Keratinocyte (primary cell): ENCODE measurements around the gene TRAPPC10. TPM values are rescaled to one million over a fixed set of nuclear protein-coding genes. Genes with fewer than 3 reads are reported as not detected.

Experiments used
- DNase-seq: peaks from one replicate; pipeline ENCODE4 v3.0.0-alpha.2; 2011; ENCODE audit warnings: low read depth, missing footprints, low spot score
- FAIRE-seq: peaks from 2 replicates; lab custom pipeline; 2011; peaks lifted over from hg19 to GRCh38; lab: Jason Lieb, UNC
- H2AFZ ChIP-seq: 2 replicates; pipeline ENCODE4 v1.6.0; 2012; ENCODE audit warnings: low read length, control low read depth, inconsistent platforms; ENCODE audit not compliant: control insufficient read depth
- H3K27ac ChIP-seq: 2 replicates; pipeline ENCODE4 v1.5.1; 2011; ENCODE audit warnings: low read length; ENCODE audit not compliant: control insufficient read depth, insufficient read depth
- H3K27me3 ChIP-seq: 3 replicates; pipeline ENCODE4 v1.6.0; 2011; ENCODE audit warnings: low read length; ENCODE audit not compliant: control insufficient read depth, insufficient read depth; ENCODE audit errors: extremely low read depth
- H3K36me3 ChIP-seq, 2 experiments: 2 replicates in 1 of 2; 3 replicates in 1 of 2; pipeline ENCODE4 v1.5.1; 2011; ENCODE audit warnings: low read length in 2 of 2, mild to moderate bottlenecking in 1 of 2; ENCODE audit not compliant: control insufficient read depth in 2 of 2, insufficient read depth in 2 of 2; ENCODE audit errors: extremely low read depth in 1 of 2
- H3K4me1 ChIP-seq: 3 replicates; pipeline ENCODE4 v1.5.1; 2011; ENCODE audit warnings: low read length; ENCODE audit not compliant: control insufficient read depth, insufficient read depth; ENCODE audit errors: extremely low read depth
- H3K4me2 ChIP-seq: 3 replicates; pipeline ENCODE4 v1.6.0; 2011; ENCODE audit warnings: low read depth, low read length; ENCODE audit not compliant: control insufficient read depth, insufficient read depth; ENCODE audit errors: extremely low read depth
- H3K4me3 ChIP-seq, 3 experiments: fragments of 200-600 bp in 1 of 3; sonication (generic) in 1 of 3; 2 replicates in 2 of 3; 3 replicates in 1 of 3; pipeline ENCODE4 v1.5.1; 2011 to 2016; ENCODE audit warnings: low read length in 3 of 3, mild to moderate bottlenecking in 3 of 3, control low read depth in 2 of 3, inconsistent platforms in 1 of 3, low read depth in 1 of 3, mixed read lengths in 1 of 3, mixed run types in 1 of 3, moderate library complexity in 1 of 3; ENCODE audit not compliant: control insufficient read depth in 2 of 3, insufficient read depth in 2 of 3; ENCODE audit errors: extremely low read depth in 1 of 3
- H3K79me2 ChIP-seq: 2 replicates; pipeline ENCODE4 v1.6.0; 2012; ENCODE audit warnings: low read length; ENCODE audit not compliant: control insufficient read depth, insufficient read depth
- H3K9ac ChIP-seq: 3 replicates; pipeline ENCODE4 v1.6.0; 2011; ENCODE audit warnings: low read length; ENCODE audit not compliant: control insufficient read depth, insufficient read depth; ENCODE audit errors: extremely low read depth
- H3K9me1 ChIP-seq: 3 replicates; pipeline ENCODE4 v1.6.0; 2011; ENCODE audit warnings: low read length; ENCODE audit not compliant: control insufficient read depth, insufficient read depth; ENCODE audit errors: extremely low read depth
- H3K9me3 ChIP-seq: 2 replicates; pipeline ENCODE4 v1.5.1; 2012; ENCODE audit warnings: low read depth, low read length; ENCODE audit not compliant: control insufficient read depth
- H4K20me1 ChIP-seq: 3 replicates; pipeline ENCODE4 v1.6.0; 2011; ENCODE audit warnings: low read length; ENCODE audit not compliant: control insufficient read depth, insufficient read depth; ENCODE audit errors: extremely low read depth
- EZH2 ChIP-seq: IDR thresholded peaks from one replicate; pipeline ENCODE4 v1.6.1; 2012; ENCODE audit warnings: inconsistent platforms, mild to moderate bottlenecking, low read length, moderate library complexity
- dilution Hi-C: fragments of 300-500 bp; cut with MboI; formaldehyde crosslinking; loops from one replicate; pipeline ENCODE4 v1.7.0; 2020; ENCODE audit warnings: low sequenced_read_pairs; ENCODE audit not compliant: extremely low pct_ligation_motif_present
- polyA plus RNA-seq, 5 experiments: library from polyadenylated mRNA; depleted of rRNA in 3 of 5; stranded (reverse) in 3 of 5; stranded (forward) in 1 of 5; unstranded in 1 of 5; fragments of >200 nt; gene quantifications; 1 replicate in 1 of 5; 2 replicates in 3 of 5; 3 replicates in 1 of 5; pipeline versions ENCODE4 v1.2.1 to v1.2.3, GENCODE V29; 2011 to 2012; ENCODE audit warnings: missing spikeins in 2 of 5, low read depth in 1 of 5, low replicate concordance in 1 of 5
- TF ChIP-seq, protein P1 (sequence below), 3 experiments: IDR thresholded peaks in 1 of 3; conservative IDR thresholded peaks in 1 of 3; optimal IDR thresholded peaks in 1 of 3; 2 replicates in 2 of 3; 3 replicates in 1 of 3; pipeline versions ENCODE3 to v1.5.1; 2011; ENCODE audit warnings: low read length in 3 of 3, mild to moderate bottlenecking in 3 of 3, moderate library complexity in 2 of 3, control low read depth in 1 of 3, inconsistent platforms in 1 of 3; ENCODE audit not compliant: insufficient read depth in 2 of 3; ENCODE audit errors: extremely low read depth in 1 of 3

Gene TRAPPC10
- polyA plus RNA-seq, 1 donor (not counting 4 experiments of a cell fraction or from before 2014, with no cell fraction given) = 21.6 TPM

DNA sequence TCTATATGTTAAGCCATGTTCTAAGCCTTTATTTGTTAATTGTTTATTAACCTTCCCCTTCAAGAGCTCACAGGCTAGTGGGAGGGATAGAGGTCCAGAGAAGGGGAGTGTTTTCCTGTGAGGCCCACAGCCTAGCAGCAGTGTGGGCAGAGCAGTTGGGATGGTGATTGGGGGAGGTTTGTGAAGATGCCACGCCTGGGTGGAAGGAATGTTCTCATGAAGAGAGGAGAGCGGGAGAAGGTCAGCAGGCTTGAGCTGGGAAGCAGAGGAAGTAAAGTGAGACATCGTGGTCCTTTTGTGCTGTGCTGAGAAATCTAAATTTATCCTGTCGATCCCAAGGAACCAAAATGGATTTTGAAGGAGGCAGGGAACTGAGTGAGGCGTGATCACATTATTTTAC is 42.6 kb downstream of the TRAPPC10 start:
- no peaks in the 10 kb centered on the region for H3K4me1 ChIP-seq
- peaks cover 24% of the 10 kb centered on the region for H3K79me2 ChIP-seq
- H3K4me3 ChIP-seq = no peak overlapping the region
- H3K9me3 ChIP-seq = no peaks in the 10 kb centered on the region
- FAIRE-seq (no peak), DNase-seq (no peak)
- H4K20me1 ChIP-seq = peaks cover 2% of the 10 kb centered on the region
- dilution Hi-C loops = no loop called here
- H3K9me1 ChIP-seq = no peaks in the 10 kb centered on the region
- peaks cover 13 to 19% of the 10 kb centered on the region in 2 experiments for H3K36me3 ChIP-seq
- H3K4me2 ChIP-seq = no peak overlapping the region
- TF ChIP-seq EZH2 = no peak
- TF ChIP-seq, protein P1, sequence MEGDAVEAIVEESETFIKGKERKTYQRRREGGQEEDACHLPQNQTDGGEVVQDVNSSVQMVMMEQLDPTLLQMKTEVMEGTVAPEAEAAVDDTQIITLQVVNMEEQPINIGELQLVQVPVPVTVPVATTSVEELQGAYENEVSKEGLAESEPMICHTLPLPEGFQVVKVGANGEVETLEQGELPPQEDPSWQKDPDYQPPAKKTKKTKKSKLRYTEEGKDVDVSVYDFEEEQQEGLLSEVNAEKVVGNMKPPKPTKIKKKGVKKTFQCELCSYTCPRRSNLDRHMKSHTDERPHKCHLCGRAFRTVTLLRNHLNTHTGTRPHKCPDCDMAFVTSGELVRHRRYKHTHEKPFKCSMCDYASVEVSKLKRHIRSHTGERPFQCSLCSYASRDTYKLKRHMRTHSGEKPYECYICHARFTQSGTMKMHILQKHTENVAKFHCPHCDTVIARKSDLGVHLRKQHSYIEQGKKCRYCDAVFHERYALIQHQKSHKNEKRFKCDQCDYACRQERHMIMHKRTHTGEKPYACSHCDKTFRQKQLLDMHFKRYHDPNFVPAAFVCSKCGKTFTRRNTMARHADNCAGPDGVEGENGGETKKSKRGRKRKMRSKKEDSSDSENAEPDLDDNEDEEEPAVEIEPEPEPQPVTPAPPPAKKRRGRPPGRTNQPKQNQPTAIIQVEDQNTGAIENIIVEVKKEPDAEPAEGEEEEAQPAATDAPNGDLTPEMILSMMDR (optimal IDR thresholded peaks at IDR 0.05 in 1 of 3, IDR thresholded peaks at IDR 0.05 in 1 of 3, conservative IDR thresholded peaks at IDR 0.05 in 1 of 3; ENCODE audit: extremely low read depth in 1 of 3, insufficient read depth in 2 of 3, low read length in 3 of 3) = no peak
- H2AFZ ChIP-seq = no peak overlapping the region
- no peak overlapping the region for H3K9ac ChIP-seq
- no peak overlapping the region for H3K27ac ChIP-seq
- H3K27me3 ChIP-seq = no peaks in the 10 kb centered on the region

DNA sequence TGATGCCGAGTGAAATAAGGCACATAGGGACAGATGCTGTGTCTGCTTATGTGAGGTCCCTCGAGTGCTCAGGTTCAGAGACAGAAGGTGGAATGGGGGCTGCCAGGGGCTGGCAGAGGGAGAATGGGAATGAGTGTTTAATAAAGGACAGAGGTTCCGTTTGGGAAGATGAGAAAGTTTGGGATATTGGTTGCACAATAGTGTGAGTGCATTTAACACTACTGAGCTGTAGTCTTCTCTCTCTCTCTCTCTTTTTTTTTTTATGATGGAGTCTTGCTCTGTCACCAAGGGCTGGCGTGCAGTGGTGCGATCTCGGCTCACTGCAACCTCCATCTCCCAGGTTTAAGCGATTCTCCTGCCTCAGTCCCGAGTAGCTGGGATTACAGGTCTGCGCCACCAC is 44.9 kb downstream of the TRAPPC10 start:
- no peak overlapping the region for H3K4me3 ChIP-seq
- FAIRE-seq = no peak
- no peak overlapping the region for H3K4me2 ChIP-seq
- H3K4me1 ChIP-seq = no peaks in the 10 kb centered on the region
- peaks cover 13 to 22% of the 10 kb centered on the region in 2 experiments for H3K36me3 ChIP-seq
- H3K27me3 ChIP-seq = no peaks in the 10 kb centered on the region
- H4K20me1 ChIP-seq = no peaks in the 10 kb centered on the region
- no peak for DNase-seq
- TF ChIP-seq, protein P1 (optimal IDR thresholded peaks at IDR 0.05 in 1 of 3, IDR thresholded peaks at IDR 0.05 in 1 of 3, conservative IDR thresholded peaks at IDR 0.05 in 1 of 3; ENCODE audit: extremely low read depth in 1 of 3, insufficient read depth in 2 of 3, low read length in 3 of 3) = no peak
- TF ChIP-seq EZH2 = no peak
- no peak overlapping the region for H3K9ac ChIP-seq
- H3K9me1 ChIP-seq = no peaks in the 10 kb centered on the region
- H3K27ac ChIP-seq = no peak overlapping the region
- H2AFZ ChIP-seq = no peak overlapping the region
- H3K9me3 ChIP-seq = no peaks in the 10 kb centered on the region
- dilution Hi-C loops = no loop called here
- H3K79me2 ChIP-seq = peaks cover 10% of the 10 kb centered on the region
